OCI-LY7 (cell line): ENCODE results near the gene IZUMO2.

Source experiments
- EZH2phosphoT487 ChIP-seq: fragments of 200-600 bp; sonication (generic); IDR thresholded peaks from 2 replicates; pipeline ENCODE4 v1.6.1; 2018; ENCODE audit warnings: low read depth, borderline replicate concordance, mild to moderate bottlenecking, mixed run types, antibody characterized with exemption, low read length, moderate library complexity, mixed read lengths
- TF ChIP-seq, protein P1 (sequence below): fragments of 200-600 bp; sonication (generic); conservative IDR thresholded peaks from 2 replicates; pipeline ENCODE4 v1.5.1; 2014; ENCODE audit warnings: mild to moderate bottlenecking, antibody characterized with exemption, low read length, moderate library complexity, mixed read lengths

DNA sequence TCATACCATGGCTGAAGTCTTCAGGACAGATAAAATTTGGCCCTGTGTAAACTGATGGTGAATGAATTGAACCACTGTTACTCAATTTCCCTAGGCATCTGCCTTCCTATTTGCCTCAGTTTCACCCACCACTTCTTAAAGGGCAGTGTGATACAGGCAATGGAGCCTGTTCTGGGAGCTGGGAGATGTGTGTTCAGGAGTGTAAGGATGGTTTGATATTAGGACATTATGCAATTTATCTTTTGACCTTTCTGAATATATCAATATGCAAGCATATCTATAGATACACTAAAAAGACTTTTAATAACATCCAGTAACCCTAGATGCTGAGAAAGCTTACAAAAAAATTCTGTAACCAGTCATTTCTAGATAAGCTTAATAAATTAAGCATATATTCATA, 14.6 kb downstream of the IZUMO2 start:
- TF ChIP-seq, protein P1, sequence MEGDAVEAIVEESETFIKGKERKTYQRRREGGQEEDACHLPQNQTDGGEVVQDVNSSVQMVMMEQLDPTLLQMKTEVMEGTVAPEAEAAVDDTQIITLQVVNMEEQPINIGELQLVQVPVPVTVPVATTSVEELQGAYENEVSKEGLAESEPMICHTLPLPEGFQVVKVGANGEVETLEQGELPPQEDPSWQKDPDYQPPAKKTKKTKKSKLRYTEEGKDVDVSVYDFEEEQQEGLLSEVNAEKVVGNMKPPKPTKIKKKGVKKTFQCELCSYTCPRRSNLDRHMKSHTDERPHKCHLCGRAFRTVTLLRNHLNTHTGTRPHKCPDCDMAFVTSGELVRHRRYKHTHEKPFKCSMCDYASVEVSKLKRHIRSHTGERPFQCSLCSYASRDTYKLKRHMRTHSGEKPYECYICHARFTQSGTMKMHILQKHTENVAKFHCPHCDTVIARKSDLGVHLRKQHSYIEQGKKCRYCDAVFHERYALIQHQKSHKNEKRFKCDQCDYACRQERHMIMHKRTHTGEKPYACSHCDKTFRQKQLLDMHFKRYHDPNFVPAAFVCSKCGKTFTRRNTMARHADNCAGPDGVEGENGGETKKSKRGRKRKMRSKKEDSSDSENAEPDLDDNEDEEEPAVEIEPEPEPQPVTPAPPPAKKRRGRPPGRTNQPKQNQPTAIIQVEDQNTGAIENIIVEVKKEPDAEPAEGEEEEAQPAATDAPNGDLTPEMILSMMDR = no peak
- no peak for TF ChIP-seq EZH2phosphoT487
